ENCODE measurements around the gene PRKAB2. TPM values are rescaled to one million over a fixed set of nuclear protein-coding genes. Genes with fewer than 3 reads are reported as not detected.

PRKAB2 gene, protein sequence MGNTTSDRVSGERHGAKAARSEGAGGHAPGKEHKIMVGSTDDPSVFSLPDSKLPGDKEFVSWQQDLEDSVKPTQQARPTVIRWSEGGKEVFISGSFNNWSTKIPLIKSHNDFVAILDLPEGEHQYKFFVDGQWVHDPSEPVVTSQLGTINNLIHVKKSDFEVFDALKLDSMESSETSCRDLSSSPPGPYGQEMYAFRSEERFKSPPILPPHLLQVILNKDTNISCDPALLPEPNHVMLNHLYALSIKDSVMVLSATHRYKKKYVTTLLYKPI
- 9.5 to 13.0 TPM (median 10.4 TPM) in 5 replicates for total RNA-seq (2022; extraction: Qiagen RNA extraction)

GRCh38 chr1:147172168-147173016 is at the start of gene PRKAB2:
Gene PRKAB2, minus strand, starts transcription at chr1:147172470. Its CDS starts 326 bp downstream, at chr1:147172144.

Other genes starting within 250 kb of the PRKAB2 start
- gene NBPF12, start 234.1 kb downstream of the PRKAB2 start, total RNA-seq (2022; extraction: Qiagen RNA extraction) = 4.7 to 7.5 TPM (median 6.1 TPM) in 5 replicates
- 0.35 to 0.64 TPM (median 0.39 TPM) in 5 replicates for gene FMO5, start 52.9 kb upstream of the PRKAB2 start, total RNA-seq (2022; extraction: Qiagen RNA extraction)
- 30.6 to 37.0 TPM (median 31.5 TPM) in 5 replicates for gene CHD1L, start 70.2 kb upstream of the PRKAB2 start, total RNA-seq (2022; extraction: Qiagen RNA extraction)

Data from A549 treated with Hydrocortisone at 1 μM for 4 hours (cell line).